CD14-positive monocyte (primary cell): ENCODE data around the gene ABHD5. TPM values are rescaled to one million over a fixed set of nuclear protein-coding genes. Genes with fewer than 3 reads are reported as not detected.

Experiments used
- DNase-seq, 3 donors: peaks; one replicate each; pipeline ENCODE4 v3.0.0-alpha.2; 2011 to 2022
- H2AFZ ChIP-seq: 2 replicates; pipeline ENCODE4 v1.6.0; 2012; ENCODE audit warnings: mild to moderate bottlenecking, low read depth, low read length, inconsistent platforms; ENCODE audit not compliant: insufficient read depth, poor library complexity, severe bottlenecking
- H3K27ac ChIP-seq, 2 donors: 1 replicate in 1 of 2; 2 replicates in 1 of 2; pipeline ENCODE4 v1.5.1; 2012 to 2013; ENCODE audit warnings: low read length in 2 of 2, control low read depth in 1 of 2, inconsistent platforms in 1 of 2, low read depth in 1 of 2, mild to moderate bottlenecking in 1 of 2
- H3K27me3 ChIP-seq, 2 donors: one replicate each; pipeline versions ENCODE4 v1.6.0 to v1.6.1; 2011 to 2013; ENCODE audit warnings: low read length in 2 of 2; ENCODE audit not compliant: control insufficient read depth in 2 of 2, insufficient read depth in 2 of 2
- H3K36me3 ChIP-seq, 2 donors: replicated peaks in 1 of 2; 1 replicate in 1 of 2; 2 replicates in 1 of 2; pipeline versions ENCODE4 v1.5.1 to v1.6.1; 2012 to 2013; ENCODE audit warnings: low read length in 2 of 2, control low read depth in 1 of 2, inconsistent platforms in 1 of 2, mild to moderate bottlenecking in 1 of 2; ENCODE audit not compliant: insufficient read depth in 2 of 2, control insufficient read depth in 1 of 2
- H3K4me1 ChIP-seq, 2 donors: 1 replicate in 1 of 2; 2 replicates in 1 of 2; pipeline versions ENCODE4 v1.5.1 to v1.6.1; 2012 to 2013; ENCODE audit warnings: low read length in 2 of 2, control low read depth in 1 of 2, inconsistent platforms in 1 of 2, mild to moderate bottlenecking in 1 of 2, moderate library complexity in 1 of 2; ENCODE audit not compliant: insufficient read depth in 2 of 2, control insufficient read depth in 1 of 2
- H3K4me2 ChIP-seq: replicated peaks from 2 replicates; pipeline ENCODE3; 2012; ENCODE audit warnings: low read length, moderate library complexity, mild to moderate bottlenecking; ENCODE audit not compliant: poor library complexity, severe bottlenecking; ENCODE audit errors: extremely low read depth
- H3K4me3 ChIP-seq, 3 experiments: fragments of 200-600 bp in 1 of 3; sonication (generic) in 1 of 3; replicated peaks in 1 of 3; 1 replicate in 2 of 3; 2 replicates in 1 of 3; pipeline ENCODE4 v1.5.1; 2011 to 2013; ENCODE audit warnings: low read length in 3 of 3, mild to moderate bottlenecking in 3 of 3, control low read depth in 2 of 3, low read depth in 2 of 3, inconsistent platforms in 1 of 3, moderate library complexity in 1 of 3
- H3K79me2 ChIP-seq: 2 replicates; pipeline ENCODE4 v1.6.0; 2012; ENCODE audit warnings: mild to moderate bottlenecking, control low read depth, inconsistent platforms, low read length, moderate library complexity; ENCODE audit not compliant: insufficient read depth
- H3K9ac ChIP-seq: 2 replicates; pipeline ENCODE4 v1.6.0; 2017; ENCODE audit warnings: low read length, mild to moderate bottlenecking; ENCODE audit not compliant: insufficient read depth, poor library complexity, severe bottlenecking
- H3K9me3 ChIP-seq, 2 donors: replicated peaks in 1 of 2; 1 replicate in 1 of 2; 2 replicates in 1 of 2; pipeline versions ENCODE4 v1.5.1 to v1.6.1; 2012 to 2013; ENCODE audit warnings: low read length in 2 of 2, control low read depth in 1 of 2; ENCODE audit not compliant: control insufficient read depth in 1 of 2, insufficient read depth in 1 of 2
- H4K20me1 ChIP-seq: 2 replicates; pipeline ENCODE4 v1.6.0; 2012; ENCODE audit warnings: mild to moderate bottlenecking, low read length, control low read depth, moderate library complexity; ENCODE audit not compliant: insufficient read depth
- H3K27ac Mint-ChIP-seq, 7 donors: one replicate each; pipeline ENCODE4 v1.8.0; 2020; ENCODE audit warnings: mild to moderate bottlenecking in 7 of 7, mixed read lengths in 7 of 7, moderate library complexity in 6 of 7, inconsistent platforms in 2 of 7
- H3K27me3 Mint-ChIP-seq, 3 donors: one replicate each; pipeline ENCODE4 v1.8.0; 2021 to 2022; ENCODE audit warnings: low read depth in 3 of 3, mild to moderate bottlenecking in 3 of 3, mixed read lengths in 3 of 3, moderate library complexity in 3 of 3, inconsistent platforms in 1 of 3
- H3K36me3 Mint-ChIP-seq, 2 donors: one replicate each; pipeline ENCODE4 v1.8.0; 2020; ENCODE audit warnings: mixed read lengths in 2 of 2, inconsistent platforms in 1 of 2, mild to moderate bottlenecking in 1 of 2
- H3K4me1 Mint-ChIP-seq: one replicate; pipeline ENCODE4 v1.8.0; 2020; ENCODE audit warnings: mild to moderate bottlenecking, mixed read lengths
- H3K4me3 Mint-ChIP-seq, 2 donors: one replicate each; pipeline ENCODE4 v1.8.0; 2020; ENCODE audit warnings: mild to moderate bottlenecking in 2 of 2, mixed read lengths in 2 of 2, moderate library complexity in 1 of 2
- H3K9me3 Mint-ChIP-seq, 7 donors: one replicate each; pipeline ENCODE4 v1.8.0; 2020 to 2022; ENCODE audit warnings: mixed read lengths in 7 of 7, mild to moderate bottlenecking in 6 of 7, moderate library complexity in 6 of 7, inconsistent platforms in 2 of 7
- CTCF ChIP-seq: fragments of 200-600 bp; IDR thresholded peaks from one replicate; pipeline ENCODE4 v1.8.0; 2022; ENCODE audit warnings: antibody characterized with exemption, mild to moderate bottlenecking
- WGBS: methylation state at CpG from one replicate; pipeline ENCODE4 v1.1.5; 2013; ENCODE audit warnings: missing lambda C conversion rate; ENCODE audit not compliant: insufficient coverage; 5-methylcytosine and 5-hydroxymethylcytosine counted together
- intact Hi-C, 2 donors: fragments of 100-400 bp; cut with micrococcal nuclease; formaldehyde crosslinking; loops; one replicate each; pipeline versions ENCODE4 v1.15.0 to v1.15.1; 2023
- polyA plus RNA-seq, 3 donors: library from polyadenylated mRNA; depleted of rRNA in 1 of 3; unstranded in 2 of 3; stranded (reverse) in 1 of 3; fragments of 300-500 nt in 2 of 3; fragments of >200 nt in 1 of 3; fragmentation: Illumina TruSeq in 2 of 3; gene quantifications; 1 replicate in 2 of 3; 2 replicates in 1 of 3; pipeline ENCODE4 v1.2.3, GENCODE V29; 2012 to 2021

The ABHD5 gene
- polyA plus RNA-seq, 3 donors = 32.9 to 40.0 (median 34.5) TPM

- Histone ChIP-seq H3K9me3 (no peaks in the 10 kb centered on the region), H3K9ac (no peak overlapping the region), H3K36me3 (no peaks in the 10 kb centered on the region), H2AFZ (no peak overlapping the region), H3K4me1 (peaks cover 15% of the 10 kb centered on the region in 2 donors), H3K4me3 (no peak overlapping the region), H3K27ac (no peak overlapping the region), H3K79me2 (no peaks in the 10 kb centered on the region), H3K27me3 (no peaks in the 10 kb centered on the region), H3K4me2 (no peak overlapping the region), H4K20me1 (no peaks in the 10 kb centered on the region)
- Mint-ChIP-seq H3K9me3 (peaks cover 0 to 2% (median 0%) of the 10 kb centered on the region in 7 donors), H3K4me3 (no peak overlapping the region), H3K36me3 (no peaks in the 10 kb centered on the region), H3K27me3 (peaks cover 0 to 4% (median 2%) of the 10 kb centered on the region in 3 donors), H3K27ac (no peak overlapping the region), H3K4me1 (peaks cover 20% of the 10 kb centered on the region)
- no peak for DNase-seq
- intact Hi-C loops = no loop called here
- 100% methylated on average over 2 of the region's 3 CpGs for WGBS
- TF ChIP-seq CTCF = no peak
Measured at GRCh38 chr3:43648957-43649356, 41.8 kb upstream of the ABHD5 start.

GRCh38 chr3:43649365-43649968 lies 41.3 kb upstream of the ABHD5 start:
- no peak overlapping the region for H2AFZ ChIP-seq
- peak overlapping the region in 1 of 2 donors; percentile 39 for H3K4me3 Mint-ChIP-seq
- no peaks in the 10 kb centered on the region for H3K79me2 ChIP-seq
- H3K4me3 ChIP-seq = no peak overlapping the region
- intact Hi-C loops = no loop called here
- H3K9me3 Mint-ChIP-seq = peaks cover 0 to 2% (median 0%) of the 10 kb centered on the region in 7 donors
- H3K27me3 ChIP-seq = no peaks in the 10 kb centered on the region
- H3K9ac ChIP-seq = no peak overlapping the region
- H3K27me3 Mint-ChIP-seq = peaks cover 0 to 4% (median 2%) of the 10 kb centered on the region in 3 donors
- DNase-seq = no peak
- H3K4me2 ChIP-seq = peak overlapping the region; percentile 16
- H3K27ac ChIP-seq = no peak overlapping the region
- no peak for TF ChIP-seq CTCF
- peaks cover 15% of the 10 kb centered on the region in 2 donors for H3K4me1 ChIP-seq
- H3K4me1 Mint-ChIP-seq = peaks cover 20% of the 10 kb centered on the region
- no peaks in the 10 kb centered on the region for H3K36me3 ChIP-seq
- H3K9me3 ChIP-seq = no peaks in the 10 kb centered on the region
- H3K36me3 Mint-ChIP-seq = no peaks in the 10 kb centered on the region
- 80% methylated on average over 6 of the region's 6 CpGs for WGBS
- no peaks in the 10 kb centered on the region for H4K20me1 ChIP-seq
- no peak overlapping the region for H3K27ac Mint-ChIP-seq
